Kidney tubule cell (primary cell): Measurements from ENCODE around the gene ZCCHC7.
"Not testable (repeated sequence)": the region's sequence is repeated elsewhere in the genome, so short reads cannot be mapped to it uniquely, and the experiment has no call there.

Experiments used
- DNase-seq: peaks from one replicate; pipeline ENCODE4 v3.0.0-alpha.2; 2018; ENCODE audit warnings: low spot score

Gene ZCCHC7

DNA sequence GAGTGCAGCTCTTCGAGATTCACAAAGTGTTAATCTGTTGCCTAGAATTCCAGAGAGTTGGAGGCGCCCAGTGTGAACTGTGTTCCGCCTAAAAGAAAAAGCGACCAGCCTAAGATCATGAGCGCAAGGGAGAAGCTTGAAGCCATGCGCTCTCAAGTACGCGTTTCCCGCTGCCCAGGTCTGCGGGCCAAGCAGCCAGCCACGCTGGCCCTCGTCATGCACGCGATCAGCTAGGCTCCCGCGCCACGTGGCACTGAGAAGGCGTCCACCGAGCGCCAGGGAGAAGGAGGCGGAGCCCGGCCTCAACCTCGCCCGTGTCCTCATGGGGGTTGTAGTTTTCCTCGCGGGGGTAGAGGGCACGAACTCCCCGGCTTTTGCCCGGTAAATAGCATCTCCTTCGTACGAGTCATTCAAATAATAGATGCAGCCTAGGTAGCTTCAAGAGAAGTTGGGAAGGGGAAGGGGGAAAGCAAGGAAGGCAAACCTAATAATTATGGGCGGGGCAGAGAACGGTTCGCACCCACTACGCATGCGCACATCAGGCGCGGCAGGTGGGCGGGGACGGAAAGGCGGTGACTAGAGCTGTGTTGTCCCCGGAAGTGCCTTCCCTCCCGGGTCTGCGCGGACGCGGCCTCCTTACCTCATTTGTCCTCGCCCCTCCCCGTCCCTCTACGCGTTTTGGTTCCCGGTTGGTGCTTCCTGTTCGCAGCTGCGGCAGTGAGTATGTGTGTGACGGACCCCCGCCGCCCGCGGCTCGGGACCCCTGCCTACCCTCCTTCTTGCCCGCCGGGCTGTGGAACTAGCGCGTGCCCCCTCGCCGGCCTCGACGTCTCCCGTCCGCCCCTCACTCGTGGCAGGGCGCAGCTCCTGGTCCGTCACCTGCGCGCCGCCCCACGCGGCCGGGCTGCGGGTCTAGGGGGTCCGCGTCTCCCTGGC, at the start of gene ZCCHC7:
ZCCHC7 (plus strand) TSS at position 668 of the 936 bp plus-strand sequence.
- DNase-seq, result peak; percentile 94

DNA sequence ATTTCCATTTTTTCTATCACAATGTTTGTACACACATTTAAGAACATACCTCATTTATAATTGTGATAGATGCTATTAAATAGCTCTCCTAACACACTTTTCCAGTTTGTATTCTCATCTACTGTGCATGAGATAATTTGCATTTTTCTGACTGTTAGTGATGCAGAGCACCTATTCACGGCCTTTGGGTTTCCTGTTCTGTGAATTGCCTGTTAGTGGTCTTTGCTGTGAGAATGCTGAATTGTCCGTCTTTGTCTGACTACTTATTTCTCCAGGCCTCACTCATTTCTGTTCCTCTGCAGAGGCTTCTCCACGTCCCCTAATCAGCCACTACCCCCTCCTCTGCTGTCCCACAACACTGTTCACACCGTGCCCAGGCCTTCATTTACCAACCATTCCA, 45.6 kb upstream of the ZCCHC7 start:
- not testable (repeated sequence) for DNase-seq

DNA sequence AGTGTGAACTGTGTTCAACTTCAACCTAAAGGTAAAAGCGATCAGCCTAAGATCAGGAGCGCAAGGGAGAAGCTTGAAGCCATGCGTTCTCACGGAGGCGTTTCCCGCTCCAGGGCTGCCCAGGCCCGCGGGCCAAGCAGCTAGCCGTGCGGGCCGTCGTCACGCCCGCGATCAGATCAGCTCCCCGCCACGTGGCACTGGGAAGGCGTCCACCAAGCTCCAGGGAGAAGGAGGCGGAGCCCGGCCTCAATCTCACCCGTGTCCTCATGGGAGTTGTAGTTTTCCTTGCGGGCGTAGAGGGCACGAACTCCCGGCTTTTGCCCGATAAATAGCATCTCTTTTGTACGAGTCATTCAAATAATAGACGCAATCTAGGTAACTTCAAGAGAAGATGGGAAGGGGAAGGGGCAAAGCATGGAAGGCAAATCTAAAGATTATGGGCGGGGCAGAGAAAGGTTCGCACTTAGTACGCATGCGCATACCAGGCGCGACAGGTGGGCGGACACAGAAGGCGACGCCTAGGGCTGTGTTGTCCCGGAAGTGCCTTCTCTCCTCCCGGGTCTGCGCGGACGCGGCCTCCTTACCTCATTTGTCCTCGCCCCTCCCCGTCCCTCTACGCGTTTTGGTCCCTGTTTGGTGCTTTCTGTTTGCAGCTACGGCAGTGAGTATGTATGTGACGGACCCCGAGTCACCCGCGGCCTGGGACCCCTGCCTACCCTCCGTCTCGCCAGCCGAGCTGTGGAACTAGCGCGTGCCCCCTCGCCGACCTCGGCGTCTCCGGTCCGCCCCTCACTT, 40.8 kb upstream of the ZCCHC7 start:
- DNase-seq, result peak; percentile 95

DNA sequence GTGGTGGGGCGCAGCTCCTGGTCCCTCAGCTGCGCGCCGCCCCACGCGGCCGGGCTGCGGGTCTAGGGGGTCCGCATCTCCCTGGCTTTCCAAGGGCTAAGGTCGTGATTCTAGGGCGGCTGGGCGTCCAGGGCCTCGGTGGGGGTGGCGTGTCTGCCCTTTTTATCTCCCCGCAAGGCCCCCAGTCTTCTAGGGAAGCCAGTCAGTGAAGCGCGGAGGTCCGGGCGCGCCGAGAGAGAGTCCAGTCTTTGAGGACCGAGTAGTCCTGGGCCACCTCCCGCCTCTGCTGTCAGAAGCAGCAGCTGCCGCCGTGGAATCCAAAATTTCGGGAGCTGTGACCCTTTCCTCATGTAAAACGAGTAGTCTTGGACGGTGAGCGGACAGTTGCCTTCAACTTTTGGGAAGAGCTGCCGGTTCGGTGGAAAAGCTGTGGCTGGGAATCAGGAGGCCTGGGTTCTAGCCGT, 40.2 kb upstream of the ZCCHC7 start:
- DNase-seq, result peak; percentile 33

DNA sequence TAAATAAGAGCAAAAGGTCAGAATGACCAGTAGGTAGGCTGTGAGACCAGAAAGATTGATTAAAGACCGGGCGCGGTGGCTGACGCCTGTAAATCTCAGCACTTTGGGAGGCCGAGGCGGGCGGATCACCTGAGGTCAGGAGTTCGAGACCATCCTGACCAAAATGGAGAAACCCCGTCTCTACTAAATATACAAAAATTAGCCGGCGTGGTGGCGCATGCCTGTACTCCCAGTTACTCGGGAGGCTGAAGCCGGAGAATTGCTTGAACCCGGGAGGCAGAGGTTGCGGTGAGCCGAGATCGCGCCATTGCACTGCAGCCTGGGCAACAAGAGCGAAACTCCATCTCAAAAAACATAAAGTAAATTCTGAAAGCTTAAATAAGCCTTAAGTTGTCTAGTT, 38.9 kb upstream of the ZCCHC7 start:
- DNase-seq, result not testable (repeated sequence)

DNA sequence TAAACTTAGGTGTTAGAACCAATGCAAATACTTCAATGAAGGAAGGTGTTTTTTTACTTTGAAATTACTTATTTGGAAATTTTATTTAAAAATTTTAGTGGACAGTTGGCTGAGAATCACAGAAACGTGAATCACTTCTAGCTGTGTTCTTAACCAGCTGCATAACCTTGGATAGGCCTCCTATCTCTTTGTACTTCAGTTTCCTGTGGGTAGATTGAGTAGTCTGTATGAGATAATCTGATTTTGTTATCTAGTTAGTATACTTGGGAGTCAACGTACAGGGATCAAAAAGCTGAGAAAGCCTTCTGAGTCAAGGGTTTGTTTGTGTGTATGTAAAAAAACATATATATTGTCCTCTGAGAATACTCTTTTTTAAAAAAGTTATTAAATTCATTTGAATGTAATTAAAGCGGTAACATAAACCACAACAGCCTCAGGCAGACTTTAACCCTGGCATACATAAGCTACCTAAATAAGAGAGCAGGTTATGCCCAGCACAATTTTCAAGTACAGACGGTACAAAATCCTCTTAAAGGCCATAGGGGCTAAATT, 38.1 kb upstream of the ZCCHC7 start:
- no peak for DNase-seq

DNA sequence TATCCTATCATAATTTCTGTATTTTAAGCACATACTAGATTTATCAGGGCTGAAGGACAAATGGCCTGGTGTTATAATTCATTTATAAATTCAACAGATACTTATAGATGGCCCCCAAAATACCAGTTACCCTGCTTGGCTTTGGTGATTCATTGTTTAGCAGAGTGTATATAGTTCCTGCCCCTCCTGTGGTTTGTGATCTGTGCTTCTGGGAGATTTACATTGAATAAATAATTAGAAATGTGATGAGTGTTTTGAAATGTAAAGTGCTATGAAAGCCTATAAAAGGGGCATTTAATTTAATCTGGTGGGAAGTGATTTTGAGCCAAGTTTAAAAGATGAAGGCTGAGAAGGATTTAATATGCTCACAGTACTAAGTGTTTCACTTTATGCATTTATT, 36.7 kb upstream of the ZCCHC7 start:
- DNase-seq, result no peak

DNA sequence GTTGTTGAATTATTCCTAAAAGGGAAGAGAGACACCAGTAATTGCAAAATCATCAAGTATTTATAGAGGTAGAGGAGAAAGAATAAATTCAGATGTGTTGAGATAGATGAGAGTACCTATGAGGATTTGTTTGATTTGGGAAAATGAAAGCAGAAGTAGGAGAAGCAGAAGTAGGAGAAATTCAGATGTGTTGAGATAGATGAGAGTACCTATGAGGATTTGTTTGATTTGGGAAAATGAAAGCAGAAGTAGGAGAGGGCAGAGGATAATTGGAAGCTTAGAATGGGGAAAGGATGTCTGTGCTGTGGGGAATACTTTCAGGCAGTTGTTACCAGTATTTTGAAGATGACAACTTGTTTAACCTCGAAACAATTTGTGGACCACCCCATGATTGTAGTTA, 35.1 kb upstream of the ZCCHC7 start:
- no peak for DNase-seq

DNA sequence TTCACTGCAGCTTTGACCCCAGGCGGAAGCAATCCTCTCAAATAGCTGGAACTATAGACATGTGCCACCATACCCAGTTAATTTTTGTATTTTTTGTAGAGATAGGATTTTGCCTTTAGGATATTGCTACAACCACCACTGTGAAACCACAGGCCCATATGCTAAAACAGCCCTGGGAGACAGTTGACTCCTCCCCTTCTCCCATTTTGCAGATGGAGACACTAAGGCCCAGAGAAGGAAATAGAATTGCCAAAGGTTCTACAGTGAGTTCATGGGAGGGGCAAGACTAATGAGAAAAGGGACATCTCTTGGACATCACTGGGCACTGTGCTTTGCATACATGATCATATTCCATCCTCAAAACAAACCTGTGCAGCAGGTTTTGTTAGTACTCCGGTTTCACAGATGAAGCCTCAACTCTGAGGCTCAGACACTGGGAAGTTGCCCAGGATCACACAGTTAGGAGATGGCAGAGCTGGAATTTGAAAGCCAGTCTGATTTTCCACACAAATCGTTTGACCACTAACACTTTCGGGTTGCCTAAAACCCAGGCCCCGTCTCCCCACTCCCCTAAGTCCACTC, 27.6 kb upstream of the ZCCHC7 start:
- DNase-seq, result not testable (repeated sequence)

DNA sequence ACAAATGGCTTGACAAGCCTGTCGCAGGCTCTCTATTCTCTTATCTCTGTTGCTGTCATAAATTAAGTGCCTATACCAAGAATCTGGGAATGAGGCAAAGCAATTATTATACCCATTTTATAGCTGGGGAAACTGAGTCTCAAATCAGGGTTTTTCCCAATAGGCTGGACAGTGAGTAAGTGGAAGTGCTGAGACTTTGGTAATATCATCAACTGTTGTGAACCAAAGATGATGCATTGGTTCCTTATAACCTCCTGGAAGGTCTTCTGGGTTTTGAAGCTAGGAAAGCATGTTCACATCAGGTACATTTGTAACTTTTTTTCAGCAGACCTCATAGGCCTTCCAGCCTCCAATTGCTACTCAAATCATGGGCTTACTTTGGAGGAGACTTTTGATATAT, 25.6 kb upstream of the ZCCHC7 start:
- DNase-seq, result no peak

DNA sequence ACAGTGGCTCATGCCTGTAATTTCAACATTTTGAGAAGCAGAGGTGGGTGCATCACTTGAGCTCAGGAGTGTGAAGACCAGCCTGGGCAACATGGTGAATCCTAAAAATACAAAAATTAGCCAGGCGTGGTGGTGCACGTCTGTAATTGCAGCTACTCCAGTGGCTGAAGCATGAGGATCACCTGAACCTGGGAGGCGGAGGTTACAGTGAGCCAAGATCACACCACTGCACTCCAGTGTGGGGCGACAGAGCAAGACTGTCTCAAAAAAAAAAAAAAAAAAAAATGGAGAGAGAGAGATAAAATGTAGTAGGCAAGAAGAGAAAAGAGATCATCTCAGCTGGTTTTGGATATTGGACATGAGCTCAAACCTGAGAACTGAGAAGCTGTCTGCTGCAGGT, 23.7 kb upstream of the ZCCHC7 start:
- DNase-seq, result no peak

DNA sequence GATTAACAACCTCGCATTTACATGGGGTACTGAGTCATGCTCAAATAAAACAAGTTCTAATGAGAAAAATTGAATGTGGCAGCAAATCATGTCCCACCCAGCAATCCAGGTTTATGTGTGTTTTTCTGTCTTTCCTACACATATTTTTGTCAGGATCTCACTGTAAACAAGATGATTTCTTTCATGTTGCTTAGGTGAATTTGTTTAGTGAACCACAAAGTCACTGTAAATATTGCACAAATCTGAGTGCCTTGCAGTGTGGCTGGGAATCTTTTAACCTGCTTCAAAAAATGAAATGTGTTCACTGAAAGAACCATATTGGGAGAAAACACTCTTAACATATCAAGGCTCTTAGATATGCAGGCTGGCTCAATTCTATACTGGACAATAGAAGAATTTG, 23.1 kb upstream of the ZCCHC7 start:
- no peak for DNase-seq

DNA sequence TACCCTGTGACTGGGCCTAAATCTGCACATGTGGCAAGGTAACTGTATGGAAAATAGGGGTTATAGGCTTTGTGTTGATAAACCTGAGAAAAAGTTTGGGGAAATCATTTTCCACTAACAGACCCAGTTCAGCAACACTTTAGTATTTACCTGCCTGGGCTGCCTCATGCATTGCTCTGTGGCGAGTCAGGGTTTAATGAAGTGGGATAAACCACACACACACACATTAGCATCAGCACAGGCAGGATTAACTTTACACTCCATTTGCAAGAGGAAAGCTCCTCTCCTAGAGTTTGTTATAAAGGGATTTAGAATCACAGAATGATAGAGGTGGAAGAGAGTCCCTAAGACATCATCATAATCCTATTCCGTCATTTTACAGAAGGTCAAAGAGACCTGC, 20.0 kb upstream of the ZCCHC7 start:
- peak; percentile 79 for DNase-seq

DNA sequence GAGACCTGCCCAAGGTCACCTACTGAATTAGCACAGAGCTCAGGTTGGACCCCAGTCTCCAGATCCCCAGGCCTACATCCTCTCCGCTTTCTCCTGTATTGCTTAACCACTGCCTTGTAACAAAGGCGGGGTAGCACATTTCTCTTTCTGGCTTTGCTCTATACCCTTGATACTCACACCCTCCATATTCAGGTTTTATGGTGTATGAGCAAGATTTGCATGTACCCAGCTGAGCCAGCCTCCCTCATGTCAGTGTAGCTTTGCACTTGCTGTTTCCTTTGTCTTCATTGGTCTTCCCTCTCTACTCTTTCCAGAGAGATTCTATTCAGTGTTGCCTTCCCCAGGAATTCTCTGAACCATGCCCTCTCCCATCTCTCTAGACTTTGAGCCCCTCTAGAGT, 19.6 kb upstream of the ZCCHC7 start:
- DNase-seq, result no peak

DNA sequence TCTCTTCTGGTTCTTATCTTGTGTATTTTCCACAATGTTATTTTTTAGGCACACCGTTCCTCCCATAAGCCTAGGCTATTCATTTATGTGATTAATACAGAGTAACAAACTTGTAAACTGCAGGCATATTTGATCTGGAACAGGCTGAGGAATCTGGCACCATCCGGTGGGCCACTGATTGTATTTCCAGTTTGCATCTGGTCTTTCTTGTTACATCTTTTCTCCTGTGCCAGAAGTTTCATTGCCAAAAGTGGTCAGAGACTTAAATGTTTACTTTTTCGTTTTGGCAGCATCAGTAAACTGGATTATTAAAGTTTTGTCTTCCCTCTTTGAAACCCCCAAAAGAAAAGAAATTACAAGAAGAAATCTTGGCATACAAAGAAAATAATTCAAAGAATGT, 17.9 kb upstream of the ZCCHC7 start:
- DNase-seq, result no peak

DNA sequence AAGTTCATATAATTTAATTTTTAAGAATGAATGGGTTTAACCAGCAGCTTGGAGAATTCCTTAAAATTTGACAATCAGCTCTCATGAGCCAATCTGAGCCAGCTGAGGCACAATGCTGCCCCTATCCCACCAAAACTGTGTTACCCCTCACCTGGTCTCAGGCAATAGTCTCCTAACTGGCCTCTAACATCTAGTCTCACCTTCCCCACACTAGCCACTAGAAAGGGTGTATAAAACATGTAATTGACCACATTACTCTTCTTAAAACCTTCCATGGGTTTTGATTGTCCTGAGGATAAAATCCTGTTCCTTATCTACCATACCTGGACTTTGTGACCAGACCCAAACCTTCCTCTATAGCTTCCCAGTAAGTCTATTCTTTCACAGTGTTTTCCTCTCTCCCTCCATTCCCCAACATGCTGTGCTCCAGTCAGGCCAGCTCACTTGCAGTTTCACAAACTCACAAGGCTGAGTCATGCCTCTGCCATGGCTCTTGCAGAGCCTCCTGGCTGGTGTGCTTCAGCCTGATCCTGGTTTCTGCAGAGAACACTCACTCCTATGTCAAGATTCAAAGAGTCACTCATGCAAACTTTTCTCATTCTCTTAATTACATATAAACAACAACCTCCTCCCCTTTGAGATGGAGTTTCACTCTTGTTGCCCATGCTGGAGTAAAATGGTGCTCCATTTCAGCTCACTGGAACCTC, 16.0 kb upstream of the ZCCHC7 start:
- peak; percentile 85 for DNase-seq

DNA sequence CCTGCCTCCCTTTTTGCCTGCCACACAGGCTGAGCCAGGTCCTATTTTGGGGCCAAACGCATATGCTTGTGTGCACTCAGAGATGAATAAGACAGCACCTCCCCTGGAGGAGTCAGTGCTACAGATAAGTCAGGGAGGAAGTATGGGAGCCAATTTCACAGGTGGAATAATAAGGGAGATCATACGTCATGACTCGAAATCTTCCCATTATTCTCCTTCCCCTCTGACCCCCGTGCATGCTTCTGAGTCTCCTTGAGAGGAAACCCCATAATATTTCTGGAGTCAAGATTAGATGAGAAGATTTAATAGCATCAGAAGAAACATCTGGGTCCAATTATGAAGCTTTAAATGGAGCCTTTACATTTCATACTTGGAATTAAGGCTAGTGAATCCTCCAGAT, 15.1 kb upstream of the ZCCHC7 start:
- no peak for DNase-seq

DNA sequence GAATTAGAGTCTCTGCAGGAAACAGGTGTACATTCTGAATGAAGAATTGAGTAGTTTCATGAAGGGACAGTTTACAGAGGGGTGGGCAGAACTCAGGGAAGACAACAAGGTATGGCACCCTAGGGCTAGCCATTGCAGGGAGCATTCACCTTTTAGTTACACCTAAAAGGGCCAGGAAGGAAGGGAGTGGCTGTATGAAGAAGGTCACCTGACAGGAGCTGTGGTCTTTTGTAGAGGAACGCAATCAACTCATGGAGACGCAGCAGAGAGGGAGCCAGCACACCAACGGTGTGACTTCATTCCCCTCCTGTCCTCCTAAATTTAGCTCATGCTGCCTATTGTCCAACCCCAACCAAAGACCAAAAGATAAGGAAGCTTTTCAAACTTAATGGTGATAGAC, 12.7 kb upstream of the ZCCHC7 start:
- no peak for DNase-seq

DNA sequence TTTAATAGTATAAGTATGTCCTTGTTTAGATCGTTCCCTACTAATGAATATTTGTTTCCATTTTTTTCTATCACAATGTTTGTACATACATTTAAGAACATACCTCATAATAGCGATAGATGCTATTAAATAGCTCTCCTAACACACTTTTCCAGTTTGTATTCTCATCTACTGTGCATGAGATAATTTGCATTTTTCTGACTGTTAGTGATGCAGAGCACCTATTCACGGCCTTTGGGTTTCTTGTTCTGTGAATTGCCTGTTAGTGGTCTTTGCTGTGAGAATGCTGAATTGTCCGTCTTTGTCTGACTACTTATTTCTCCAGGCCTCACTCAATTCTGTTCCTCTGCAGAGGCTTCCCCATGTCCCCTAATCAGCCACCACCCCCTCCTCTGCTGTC, 5.9 kb upstream of the ZCCHC7 start:
- DNase-seq, result not testable (repeated sequence)

DNA sequence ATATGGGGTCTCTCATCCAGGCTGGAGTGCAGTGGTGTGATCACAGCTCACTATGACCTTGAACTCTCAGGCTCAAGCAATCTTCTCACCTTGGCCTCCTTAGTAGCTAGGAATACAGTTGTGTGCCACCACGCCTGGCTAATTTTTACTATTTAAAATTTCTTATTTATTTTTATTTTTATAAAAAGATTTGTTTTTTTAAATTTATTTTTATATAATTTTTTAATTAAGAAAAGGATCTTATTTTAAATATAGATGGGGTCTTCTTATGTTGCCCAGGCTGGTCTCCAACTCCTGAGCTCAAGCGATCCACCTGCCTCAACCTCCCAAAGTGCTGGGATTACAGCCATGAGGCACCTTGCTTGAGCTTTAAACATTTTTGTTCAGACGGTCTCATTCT, 2.4 kb upstream of the ZCCHC7 start:
- DNase-seq, result no peak

DNA sequence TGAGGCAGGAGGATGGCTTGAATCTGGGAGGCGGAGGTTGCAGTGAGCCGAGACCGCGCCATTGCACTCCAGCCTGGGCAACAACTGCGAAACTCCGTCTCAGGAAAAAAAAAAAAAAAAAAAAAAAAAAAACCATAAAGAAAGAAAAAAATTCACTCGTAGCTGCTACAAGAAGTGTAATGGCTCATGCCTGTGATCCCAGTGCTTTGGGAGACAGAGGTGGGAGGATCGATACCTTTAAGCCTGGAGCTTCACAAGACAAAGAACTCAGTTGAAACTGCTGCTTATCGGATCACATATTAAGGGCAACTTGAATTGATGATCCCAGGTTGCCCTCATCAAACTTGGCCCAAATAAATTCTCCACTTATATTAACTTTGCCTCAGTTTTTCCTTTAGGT, 1.0 kb upstream of the ZCCHC7 start:
- DNase-seq, result no peak

DNA sequence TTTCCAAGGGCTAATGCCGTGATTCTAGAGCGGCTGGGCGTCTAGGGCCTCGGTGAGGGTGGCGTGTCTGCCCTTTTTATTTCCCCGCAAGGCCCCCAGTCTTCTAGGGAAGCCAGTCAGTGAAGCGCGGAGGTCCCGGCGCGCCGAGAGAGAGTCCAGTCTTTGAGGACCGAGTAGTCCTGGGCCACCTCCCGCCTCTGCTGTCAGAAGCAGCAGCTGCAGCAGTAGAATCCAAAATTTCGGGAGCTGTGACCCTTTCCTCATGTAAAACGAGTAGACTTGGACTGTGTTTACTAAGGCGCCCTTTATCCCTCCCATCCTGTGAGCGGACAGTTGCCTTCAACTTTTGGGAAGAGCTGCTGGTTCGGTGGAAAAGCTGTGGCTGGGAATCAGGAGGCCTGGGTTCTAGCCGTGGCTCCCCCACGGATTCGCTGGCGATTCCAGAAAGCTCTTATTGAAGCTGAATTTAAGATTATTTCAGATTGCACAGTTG, 515 bp downstream of the ZCCHC7 start:
- not testable (repeated sequence) for DNase-seq
